ENCODE data around the gene CCNI. TPM values are rescaled to one million over a fixed set of nuclear protein-coding genes. Genes with fewer than 3 reads are reported as not detected.

CCNI gene
- total RNA-seq, 1 experiment from 2014 or later, result 208 TPM

DNA sequence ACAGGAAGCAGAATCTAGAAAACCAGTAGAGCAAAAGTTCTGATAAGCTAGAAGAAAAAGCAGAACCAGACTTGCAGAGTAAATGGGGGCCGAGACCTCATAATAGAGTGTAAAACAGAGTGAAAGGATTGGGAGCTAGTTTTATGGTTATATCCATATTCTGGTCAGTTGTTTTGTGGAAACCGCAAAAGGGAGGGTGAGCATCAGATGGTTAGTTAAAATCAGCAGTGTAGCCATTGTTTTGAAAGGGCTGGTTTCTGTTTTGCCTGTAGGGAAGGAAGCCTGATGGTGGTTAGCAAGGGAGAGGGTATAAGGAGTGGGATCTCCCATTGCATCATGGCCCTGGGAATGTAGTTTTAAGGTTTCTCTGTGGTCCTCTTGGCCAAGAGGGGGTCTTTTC lies 17.2 kb upstream of the CCNI start (continued):
- TF ChIP-seq, protein P1, sequence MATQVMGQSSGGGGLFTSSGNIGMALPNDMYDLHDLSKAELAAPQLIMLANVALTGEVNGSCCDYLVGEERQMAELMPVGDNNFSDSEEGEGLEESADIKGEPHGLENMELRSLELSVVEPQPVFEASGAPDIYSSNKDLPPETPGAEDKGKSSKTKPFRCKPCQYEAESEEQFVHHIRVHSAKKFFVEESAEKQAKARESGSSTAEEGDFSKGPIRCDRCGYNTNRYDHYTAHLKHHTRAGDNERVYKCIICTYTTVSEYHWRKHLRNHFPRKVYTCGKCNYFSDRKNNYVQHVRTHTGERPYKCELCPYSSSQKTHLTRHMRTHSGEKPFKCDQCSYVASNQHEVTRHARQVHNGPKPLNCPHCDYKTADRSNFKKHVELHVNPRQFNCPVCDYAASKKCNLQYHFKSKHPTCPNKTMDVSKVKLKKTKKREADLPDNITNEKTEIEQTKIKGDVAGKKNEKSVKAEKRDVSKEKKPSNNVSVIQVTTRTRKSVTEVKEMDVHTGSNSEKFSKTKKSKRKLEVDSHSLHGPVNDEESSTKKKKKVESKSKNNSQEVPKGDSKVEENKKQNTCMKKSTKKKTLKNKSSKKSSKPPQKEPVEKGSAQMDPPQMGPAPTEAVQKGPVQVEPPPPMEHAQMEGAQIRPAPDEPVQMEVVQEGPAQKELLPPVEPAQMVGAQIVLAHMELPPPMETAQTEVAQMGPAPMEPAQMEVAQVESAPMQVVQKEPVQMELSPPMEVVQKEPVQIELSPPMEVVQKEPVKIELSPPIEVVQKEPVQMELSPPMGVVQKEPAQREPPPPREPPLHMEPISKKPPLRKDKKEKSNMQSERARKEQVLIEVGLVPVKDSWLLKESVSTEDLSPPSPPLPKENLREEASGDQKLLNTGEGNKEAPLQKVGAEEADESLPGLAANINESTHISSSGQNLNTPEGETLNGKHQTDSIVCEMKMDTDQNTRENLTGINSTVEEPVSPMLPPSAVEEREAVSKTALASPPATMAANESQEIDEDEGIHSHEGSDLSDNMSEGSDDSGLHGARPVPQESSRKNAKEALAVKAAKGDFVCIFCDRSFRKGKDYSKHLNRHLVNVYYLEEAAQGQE (IDR thresholded peaks at IDR 0.05; ENCODE audit: low read depth), result no peak
- TF ChIP-seq, protein P2, sequence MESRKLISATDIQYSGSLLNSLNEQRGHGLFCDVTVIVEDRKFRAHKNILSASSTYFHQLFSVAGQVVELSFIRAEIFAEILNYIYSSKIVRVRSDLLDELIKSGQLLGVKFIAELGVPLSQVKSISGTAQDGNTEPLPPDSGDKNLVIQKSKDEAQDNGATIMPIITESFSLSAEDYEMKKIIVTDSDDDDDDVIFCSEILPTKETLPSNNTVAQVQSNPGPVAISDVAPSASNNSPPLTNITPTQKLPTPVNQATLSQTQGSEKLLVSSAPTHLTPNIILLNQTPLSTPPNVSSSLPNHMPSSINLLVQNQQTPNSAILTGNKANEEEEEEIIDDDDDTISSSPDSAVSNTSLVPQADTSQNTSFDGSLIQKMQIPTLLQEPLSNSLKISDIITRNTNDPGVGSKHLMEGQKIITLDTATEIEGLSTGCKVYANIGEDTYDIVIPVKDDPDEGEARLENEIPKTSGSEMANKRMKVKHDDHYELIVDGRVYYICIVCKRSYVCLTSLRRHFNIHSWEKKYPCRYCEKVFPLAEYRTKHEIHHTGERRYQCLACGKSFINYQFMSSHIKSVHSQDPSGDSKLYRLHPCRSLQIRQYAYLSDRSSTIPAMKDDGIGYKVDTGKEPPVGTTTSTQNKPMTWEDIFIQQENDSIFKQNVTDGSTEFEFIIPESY (IDR thresholded peaks at IDR 0.05; ENCODE audit: extremely low read depth, insufficient replicate concordance, low read length), result no peak
- TF ChIP-seq ELF1 (IDR thresholded peaks at IDR 0.05; ENCODE audit: borderline replicate concordance, low read depth), result no peak
- no peak for TF ChIP-seq JUND (IDR thresholded peaks at IDR 0.05)

DNA sequence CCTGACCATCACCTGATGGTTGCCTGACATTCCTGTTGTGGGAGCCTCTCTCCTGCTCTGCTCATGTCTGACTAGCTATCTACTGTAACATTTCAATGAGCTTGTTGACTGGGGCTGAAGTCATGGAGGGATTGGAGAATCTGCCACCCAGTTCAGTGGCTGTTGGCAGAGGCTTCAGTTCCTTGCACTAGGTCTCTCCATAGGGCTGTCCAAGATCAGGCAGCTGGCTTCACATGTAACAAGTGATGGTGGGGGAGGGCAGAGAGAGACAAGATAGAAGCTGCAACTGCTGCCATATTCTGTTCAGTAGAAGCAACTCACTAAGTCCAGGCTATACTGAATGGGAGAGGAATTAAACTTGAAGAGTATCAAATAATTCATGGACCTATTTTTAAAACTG lies 14.1 kb upstream of the CCNI start:
- ChIA-PET CTCF (no interaction called here), RAD21 (ENCODE audit: low non-redundant PET in 1 of 2, low total read pairs in 2 of 2, uncharacterized antibody in 2 of 2, unreplicated experiment in 2 of 2) (no interaction called here), POLR2A (no interaction called here)
- DNase-seq (ENCODE audit: low read depth, low spot score), result no peak
- Histone ChIP-seq H3K9ac (ENCODE audit: low read length) (no peak overlapping the region), H3K27ac (ENCODE audit: low read depth, low read length) (no peak overlapping the region), H3K4me2 (ENCODE audit: low read length) (no peak overlapping the region), H3K9me2 (ENCODE audit: insufficient read depth) (no peaks in the 10 kb centered on the region), H3K4me1 (ENCODE audit: control insufficient read depth in 1 of 2, insufficient read depth in 2 of 2, low read length in 2 of 2) (0 out of 4 replicates have a peak, but pooled peaks cover 0 to 6% of the 10 kb centered on the region in 2 experiments), H3K27me3 (ENCODE audit: insufficient read depth, low read length) (no peaks in the 10 kb centered on the region), H4K20me1 (ENCODE audit: insufficient read depth) (no peaks in the 10 kb centered on the region), H2AFZ (ENCODE audit: low read depth, low read length, poor library complexity, severe bottlenecking) (no peak overlapping the region), H3K9me3 (ENCODE audit: control insufficient read depth in 1 of 2, insufficient read depth in 1 of 2, low read depth in 1 of 2, low read length in 2 of 2) (no peaks in the 10 kb centered on the region), H3K4me3 (replicated peaks in 1 of 2; ENCODE audit: low read depth in 1 of 2, low read length in 2 of 2) (no peak overlapping the region), H3K36me3 (ENCODE audit: control insufficient read depth in 1 of 2, insufficient read depth in 2 of 2, low read length in 2 of 2) (no peaks in the 10 kb centered on the region), H3K79me2 (ENCODE audit: insufficient read depth, low read length) (no peaks in the 10 kb centered on the region)
- BruUV-seq (replicated peaks), result no TSS peak
- no peak for ATAC-seq
- intact Hi-C loops (cut with micrococcal nuclease), result no loop called here
- TF ChIP-seq, protein P3, sequence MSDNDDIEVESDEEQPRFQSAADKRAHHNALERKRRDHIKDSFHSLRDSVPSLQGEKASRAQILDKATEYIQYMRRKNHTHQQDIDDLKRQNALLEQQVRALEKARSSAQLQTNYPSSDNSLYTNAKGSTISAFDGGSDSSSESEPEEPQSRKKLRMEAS (IDR thresholded peaks at IDR 0.05), result no peak
- TF ChIP-seq, protein P4, sequence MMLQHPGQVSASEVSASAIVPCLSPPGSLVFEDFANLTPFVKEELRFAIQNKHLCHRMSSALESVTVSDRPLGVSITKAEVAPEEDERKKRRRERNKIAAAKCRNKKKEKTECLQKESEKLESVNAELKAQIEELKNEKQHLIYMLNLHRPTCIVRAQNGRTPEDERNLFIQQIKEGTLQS (IDR thresholded peaks at IDR 0.05), result no peak
- TF ChIP-seq CEBPB (IDR thresholded peaks at IDR 0.05; ENCODE audit: low read depth) (no peak), FOSL1 (IDR thresholded peaks at IDR 0.05; ENCODE audit: low read depth) (no peak), JUND (IDR thresholded peaks at IDR 0.05) (no peak), EZH2phosphoT487 (IDR thresholded peaks at IDR 0.05; ENCODE audit: borderline replicate concordance) (no peak), ZFX (IDR thresholded peaks at IDR 0.05) (no peak), EGR1 (IDR thresholded peaks at IDR 0.05; ENCODE audit: low read depth) (no peak), TCF7L2 (IDR thresholded peaks at IDR 0.05; ENCODE audit: borderline replicate concordance, extremely low read depth, insufficient read depth, insufficient read length) (no peak), CBX3 (IDR thresholded peaks at IDR 0.05; ENCODE audit: low read depth) (no peak)
- TF ChIP-seq, protein P2 (IDR thresholded peaks at IDR 0.05; ENCODE audit: extremely low read depth, insufficient replicate concordance, low read length), result no peak
- TF ChIP-seq, protein P1 (IDR thresholded peaks at IDR 0.05; ENCODE audit: low read depth), result no peak
